GM18502 (cell line): Measurements from ENCODE around the gene MICAL2.
"Not testable (repeated sequence)": the region's sequence is repeated elsewhere in the genome, so short reads cannot be mapped to it uniquely, and the experiment has no call there.

ENCODE experiments used
- ATAC-seq: cut with Tn5 transposase; IDR thresholded peaks from one replicate; pipeline ENCODE4 v1.9.1; 2021; ENCODE audit warnings: mild to moderate bottlenecking; ENCODE audit not compliant: unreplicated experiment, poor library complexity

MICAL2 gene

DNA sequence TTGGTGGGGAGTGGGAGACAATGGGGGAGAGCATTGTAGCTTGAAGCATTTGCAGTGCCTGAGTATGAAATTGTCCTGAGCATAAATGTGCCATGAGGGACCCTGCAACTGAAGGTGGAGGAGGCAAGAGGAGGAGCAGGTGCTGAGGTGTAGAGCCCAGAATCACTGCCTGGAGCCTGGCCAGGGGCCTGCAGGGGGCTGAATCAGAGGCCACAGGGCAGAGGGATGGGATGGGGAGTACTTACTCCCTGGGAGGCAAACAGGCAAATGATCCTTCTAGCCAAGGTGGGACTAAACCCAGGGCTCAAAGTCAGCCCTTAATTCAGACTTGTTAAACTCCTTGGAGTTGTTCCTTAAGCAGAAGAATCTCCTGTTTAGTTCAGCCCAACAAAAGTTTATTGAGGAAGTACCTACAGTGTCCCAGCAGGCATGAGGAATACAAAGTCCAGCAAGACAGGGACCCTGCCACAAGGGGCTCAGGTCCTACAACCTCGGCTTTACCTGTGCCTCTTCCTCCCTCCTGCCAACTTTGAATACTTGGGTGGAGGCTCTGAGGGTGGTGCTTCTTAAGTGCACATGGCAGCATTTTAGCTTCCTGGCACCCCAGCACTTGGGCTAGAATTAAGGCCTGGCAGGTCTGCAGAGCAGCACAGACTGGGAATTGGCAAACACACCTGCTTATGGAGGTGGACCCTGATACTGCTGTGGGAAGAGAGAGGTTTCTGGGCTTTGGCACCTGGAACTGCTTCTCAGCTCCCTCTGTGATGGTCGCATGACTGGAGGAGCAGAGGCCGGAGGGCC, 20.0 kb downstream of the MICAL2 start:
- no peak for ATAC-seq

DNA sequence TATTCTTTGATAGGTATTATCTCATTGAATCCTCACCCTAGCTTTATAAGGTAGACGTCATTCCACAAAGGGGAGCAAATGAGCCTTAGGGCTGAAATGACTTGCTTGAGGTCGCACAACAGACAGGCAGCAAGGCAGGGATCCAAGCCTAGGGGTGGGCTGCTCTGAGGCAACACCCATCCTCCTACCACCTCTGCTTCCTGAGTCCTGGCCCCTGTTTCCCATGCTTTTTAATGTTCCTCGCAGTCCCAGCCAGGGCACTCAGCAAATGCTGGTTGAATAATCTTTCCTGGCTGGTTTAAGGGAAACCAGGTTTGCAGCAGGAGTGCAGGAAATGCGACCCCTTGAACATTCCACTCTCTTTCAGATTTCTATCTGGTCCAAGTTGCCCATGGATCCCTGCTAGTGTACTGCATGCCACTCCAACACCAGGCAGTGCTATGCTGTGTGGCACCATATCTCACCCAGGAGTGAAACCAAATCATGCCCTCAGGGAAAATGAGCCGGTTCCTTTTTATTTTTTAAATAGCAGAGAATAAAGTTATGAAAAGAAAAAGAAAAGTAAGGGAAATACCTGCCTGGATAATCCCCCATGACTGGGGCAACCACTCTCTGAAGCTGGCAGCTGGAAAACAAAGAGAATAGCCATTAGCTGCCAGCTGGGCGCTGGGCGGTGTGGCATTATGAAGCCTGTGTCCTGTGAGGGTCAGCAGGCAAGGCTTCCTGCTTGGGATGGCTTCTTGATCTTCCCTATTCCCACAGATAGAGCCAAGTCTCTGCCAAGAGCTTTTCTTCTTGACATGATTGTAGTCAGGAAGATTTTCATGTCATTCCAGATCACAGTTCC, 21.8 kb downstream of the MICAL2 start:
- no peak for ATAC-seq

GRCh38 chr11:12132790-12133145, 22.4 kb downstream of the MICAL2 start:
- no peak for ATAC-seq

GRCh38 chr11:12133547-12134235, 23.3 kb downstream of the MICAL2 start:
- no peak for ATAC-seq

DNA sequence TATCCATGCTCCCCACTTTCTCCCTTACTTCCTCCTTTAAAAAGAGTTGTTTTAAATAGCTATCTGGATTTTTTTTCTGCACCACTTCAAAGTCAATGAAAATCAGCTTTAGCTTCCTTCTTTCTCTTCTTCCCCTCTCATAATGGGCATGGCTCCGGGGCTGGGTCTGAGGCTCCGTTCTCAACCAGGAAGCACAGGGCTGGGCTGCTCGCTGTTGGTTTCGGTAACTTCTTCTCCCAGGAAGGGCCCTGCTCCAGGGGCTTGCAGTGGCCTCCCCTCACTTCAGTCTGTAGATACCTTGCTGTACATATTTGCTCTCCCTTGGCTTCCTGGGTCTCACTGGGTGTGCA, 23.8 kb downstream of the MICAL2 start:
- ATAC-seq: no peak

- no peak for ATAC-seq
Observed at GRCh38 chr11:12135185-12135584, 24.8 kb downstream of the MICAL2 start.

GRCh38 chr11:12137005-12137690, 26.8 kb downstream of the MICAL2 start:
- ATAC-seq: no peak

DNA sequence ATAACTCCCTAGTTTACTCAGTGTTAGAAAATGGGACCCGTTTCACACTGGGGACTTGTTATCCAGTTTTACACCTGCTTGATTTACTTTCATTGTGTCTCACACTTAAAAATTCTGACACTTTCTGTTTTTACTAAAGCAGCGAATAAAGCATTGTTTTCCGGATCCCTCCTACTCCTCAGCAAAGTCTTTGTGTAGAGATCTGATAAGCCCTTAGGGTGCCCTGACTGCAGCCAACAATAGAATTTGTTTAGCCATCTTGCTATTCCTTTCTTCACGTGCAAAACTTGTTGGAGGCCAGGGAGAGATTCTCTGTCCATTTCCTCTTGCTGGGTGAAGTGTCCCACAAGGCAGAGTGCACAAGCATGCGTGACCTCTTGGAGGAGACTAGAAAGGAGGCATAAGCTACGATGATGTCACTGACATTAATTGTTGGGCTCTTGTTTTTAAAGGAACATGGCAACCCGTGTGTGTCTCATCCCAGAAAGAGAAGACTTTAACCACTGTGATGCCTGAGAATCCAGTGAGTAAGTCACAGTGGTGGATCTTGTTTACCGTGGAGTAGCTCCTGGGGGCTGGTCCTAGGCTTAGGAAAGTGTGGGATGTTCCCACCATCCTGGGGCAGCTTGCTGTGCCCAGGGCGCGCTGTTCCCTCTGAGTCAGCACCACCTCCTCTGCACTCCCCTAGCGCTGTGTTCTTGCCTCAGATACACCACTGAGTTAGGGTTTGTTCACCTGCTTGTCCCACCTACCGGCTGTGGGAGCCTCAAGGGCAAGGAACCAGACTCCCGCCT, 27.7 kb downstream of the MICAL2 start:
- ATAC-seq: no peak

DNA sequence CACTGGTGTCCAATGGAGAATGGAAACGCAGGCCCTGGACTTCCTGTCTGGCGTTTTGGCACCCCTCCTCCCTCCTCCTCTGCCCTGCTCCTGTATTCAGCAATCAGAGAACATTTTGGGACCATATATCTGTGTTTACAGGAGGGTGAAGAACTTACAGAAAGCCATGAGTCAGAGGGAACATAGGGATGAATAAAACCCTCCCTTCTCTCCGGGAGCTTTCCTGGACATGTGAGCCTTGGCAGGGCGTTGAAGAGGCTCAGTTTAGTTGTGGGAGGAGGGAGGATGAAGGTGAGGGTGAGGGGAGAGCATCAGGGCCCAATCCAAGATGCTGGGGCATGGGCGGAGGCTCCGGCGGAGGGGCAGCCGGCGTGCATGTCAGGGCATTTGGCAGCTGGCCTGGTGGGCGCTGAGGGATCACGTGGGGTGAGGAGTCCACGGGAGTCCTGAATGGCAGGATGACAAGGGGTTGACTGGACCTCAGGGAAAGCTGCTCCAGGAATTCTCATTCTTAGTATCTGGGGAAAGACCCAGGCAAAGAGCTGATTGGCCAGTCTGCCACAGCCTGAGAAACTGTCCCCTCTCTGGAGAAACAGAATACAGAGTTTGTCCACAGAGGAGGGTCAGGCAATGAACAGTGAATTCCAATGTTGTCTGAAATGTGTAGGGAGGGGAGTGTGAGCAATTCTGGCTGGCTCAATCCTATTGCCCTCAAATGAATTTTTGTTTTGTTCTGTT, 28.9 kb downstream of the MICAL2 start:
- ATAC-seq: no peak

DNA sequence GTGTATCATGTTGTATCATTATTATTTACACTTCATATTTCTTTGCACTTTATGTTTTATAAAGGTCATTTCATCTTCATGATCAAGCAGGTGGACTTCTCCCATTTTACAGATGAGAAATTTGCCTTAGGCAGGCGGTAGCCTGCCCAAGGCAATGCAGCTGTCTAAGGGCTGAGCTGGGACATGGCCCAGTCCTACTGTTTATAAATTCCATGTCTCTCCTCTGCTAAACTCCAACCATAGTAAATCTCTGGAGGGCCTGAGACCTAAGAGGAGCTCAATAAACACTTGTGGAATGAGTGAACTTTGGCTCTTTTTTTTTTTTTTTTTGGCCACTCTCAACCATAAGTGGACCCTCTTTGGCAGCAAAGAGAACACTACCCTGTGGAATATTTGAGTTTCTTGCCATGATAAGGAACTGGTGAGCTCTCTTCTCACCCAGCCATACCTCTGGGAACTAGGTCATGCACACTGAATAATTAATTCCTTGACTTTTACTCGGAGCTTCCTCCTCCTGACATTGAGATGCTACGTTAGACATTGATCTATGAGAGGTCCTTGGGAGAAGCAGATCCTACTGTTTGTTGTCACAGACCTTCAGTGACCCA, 29.9 kb downstream of the MICAL2 start:
- no peak for ATAC-seq

DNA sequence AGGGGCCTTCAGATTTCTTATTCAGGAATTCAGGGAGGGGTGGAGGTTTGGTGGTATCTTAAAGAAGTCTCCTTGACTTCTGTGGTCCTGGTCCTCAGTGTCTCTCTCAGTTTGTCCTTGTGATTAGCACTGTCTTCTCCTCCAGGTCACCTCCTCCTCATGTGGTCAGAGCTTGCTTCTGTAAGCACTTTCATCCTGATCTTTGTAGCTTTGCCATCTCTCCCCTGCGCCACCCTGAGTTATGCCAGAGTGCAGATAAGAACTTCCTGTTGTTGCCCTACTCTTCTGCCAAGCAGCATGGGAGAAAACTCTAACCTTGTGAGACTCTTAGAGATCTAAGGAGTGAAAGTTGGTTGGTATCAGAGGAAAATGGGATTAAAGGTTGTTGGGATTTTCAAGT, 30.9 kb downstream of the MICAL2 start:
- ATAC-seq: no peak

DNA sequence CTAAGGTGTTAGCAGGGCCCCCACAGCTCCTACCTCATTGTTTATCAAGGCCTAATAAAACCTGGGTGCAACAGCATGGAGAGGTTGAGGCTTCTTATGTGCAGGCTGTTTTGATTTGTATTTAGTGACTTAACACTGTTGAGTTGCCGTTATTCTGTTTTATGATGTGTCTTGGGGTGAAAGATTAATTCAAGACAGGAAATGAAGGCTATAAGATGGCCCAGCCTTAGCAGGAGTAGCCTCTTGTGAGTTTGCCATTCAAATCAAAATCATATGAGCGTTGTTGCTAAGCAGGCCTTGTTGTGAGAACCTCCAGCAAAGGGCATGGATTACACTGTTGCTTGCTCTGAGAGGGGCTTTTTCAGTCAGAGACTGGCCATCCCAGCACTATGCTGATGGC, 31.8 kb downstream of the MICAL2 start:
- ATAC-seq: no peak

- no peak for ATAC-seq
Observed at GRCh38 chr11:12142909-12143308, 32.5 kb downstream of the MICAL2 start.

GRCh38 chr11:12143461-12144258, 33.3 kb downstream of the MICAL2 start:
- no peak for ATAC-seq

- ATAC-seq: no peak
Observed at GRCh38 chr11:12144330-12145174, 34.2 kb downstream of the MICAL2 start.

DNA sequence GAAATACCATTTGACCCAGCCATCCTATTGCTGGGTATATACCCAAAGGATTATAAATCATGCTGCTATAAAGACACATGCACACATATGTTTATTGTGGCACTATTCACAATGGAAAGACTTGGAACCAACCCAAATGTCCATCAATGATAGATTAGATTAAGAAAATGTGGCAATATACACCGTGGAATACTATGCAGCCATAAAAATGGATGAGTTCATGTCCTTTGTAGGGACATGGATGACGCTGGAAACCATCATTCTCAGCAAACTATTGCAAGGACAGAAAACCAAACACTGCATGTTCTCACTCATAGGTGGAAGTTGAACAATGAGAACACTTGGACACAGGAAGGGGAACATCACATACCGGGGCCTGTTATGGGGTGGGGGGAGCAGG, 36.3 kb downstream of the MICAL2 start:
- ATAC-seq: not testable (repeated sequence)

- ATAC-seq: no peak
Observed at GRCh38 chr11:12147827-12148226, 37.4 kb downstream of the MICAL2 start.
